Urinary bladder (tissue), 2 donors: ENCODE measurements around the gene CT47A1. TPM values are rescaled to one million over a fixed set of nuclear protein-coding genes. Genes with fewer than 3 reads are reported as not detected.

Source experiments
- polyA plus RNA-seq: library from polyadenylated mRNA; stranded (reverse); fragments of 200-250 nt; gene quantifications from one replicate; pipeline ENCODE4 v1.2.3, GENCODE V29; 2013
- small RNA-seq: library from RNA; depleted of rRNA; stranded (forward); fragments of <200 nt; gene quantifications from one replicate; pipeline ENCODE3, GENCODE V24; 2014
- total RNA-seq: library from RNA; depleted of rRNA; stranded (reverse); fragments of >200 nt; gene quantifications from one replicate; pipeline ENCODE4 v1.2.3, GENCODE V29; 2014
- donor health status: healthy.

Gene CT47A1
- total and polyA plus RNA-seq, 2 donors = not detected

Small RNA genes lying within 50 kb of the gene (small RNA-seq; reads per million reads assigned to genes)
- gene AL670379.1 = not detected
- gene AL670379.10 = not detected
- gene AL670379.11 = not detected
- gene AL670379.12 = not detected
- not detected for gene AL670379.2
- not detected for gene AL670379.3
- gene AL670379.4 = not detected
- not detected for gene AL670379.5
- gene AL670379.6 = not detected
- gene AL670379.7 = not detected
- gene AL670379.8 = not detected
- gene AL670379.9 = not detected

Other genes with a start within 250 kb of the CT47A1 start
- gene CT47B1, start 109.9 kb downstream of the CT47A1 start, total RNA-seq = not detected
- gene CT47B1, start 109.9 kb downstream of the CT47A1 start, polyA plus RNA-seq = not detected
- not detected for gene CT47A11, start 48.6 kb downstream of the CT47A1 start, total RNA-seq
- not detected for gene CT47A11, start 48.6 kb downstream of the CT47A1 start, polyA plus RNA-seq
- not detected for gene CT47A10, start 43.7 kb downstream of the CT47A1 start, total RNA-seq
- not detected for gene CT47A10, start 43.7 kb downstream of the CT47A1 start, polyA plus RNA-seq
- gene CT47A9, start 38.9 kb downstream of the CT47A1 start, total RNA-seq = not detected
- not detected for gene CT47A9, start 38.9 kb downstream of the CT47A1 start, polyA plus RNA-seq
- not detected for gene CT47A8, start 34.0 kb downstream of the CT47A1 start, total RNA-seq
- gene CT47A8, start 34.0 kb downstream of the CT47A1 start, polyA plus RNA-seq = not detected
- not detected for gene CT47A7, start 29.2 kb downstream of the CT47A1 start, total RNA-seq
- not detected for gene CT47A7, start 29.2 kb downstream of the CT47A1 start, polyA plus RNA-seq
- gene CT47A6, start 24.3 kb downstream of the CT47A1 start, total RNA-seq = not detected
- gene CT47A6, start 24.3 kb downstream of the CT47A1 start, polyA plus RNA-seq = not detected
- not detected for gene CT47A5, start 19.4 kb downstream of the CT47A1 start, total RNA-seq
- gene CT47A5, start 19.4 kb downstream of the CT47A1 start, polyA plus RNA-seq = not detected
- gene CT47A4, start 14.6 kb downstream of the CT47A1 start, total RNA-seq = not detected
- not detected for gene CT47A4, start 14.6 kb downstream of the CT47A1 start, polyA plus RNA-seq
- not detected for gene CT47A3, start 9.7 kb downstream of the CT47A1 start, total RNA-seq
- not detected for gene CT47A3, start 9.7 kb downstream of the CT47A1 start, polyA plus RNA-seq
- not detected for gene CT47A2, start 4.8 kb downstream of the CT47A1 start, total RNA-seq
- gene CT47A2, start 4.8 kb downstream of the CT47A1 start, polyA plus RNA-seq = not detected
- gene GLUD2, start 61.9 kb upstream of the CT47A1 start, total RNA-seq = 3.3 TPM
- 1.5 TPM for gene GLUD2, start 61.9 kb upstream of the CT47A1 start, polyA plus RNA-seq